ENCODE measurements around the gene AMBP.

The AMBP gene

DNA sequence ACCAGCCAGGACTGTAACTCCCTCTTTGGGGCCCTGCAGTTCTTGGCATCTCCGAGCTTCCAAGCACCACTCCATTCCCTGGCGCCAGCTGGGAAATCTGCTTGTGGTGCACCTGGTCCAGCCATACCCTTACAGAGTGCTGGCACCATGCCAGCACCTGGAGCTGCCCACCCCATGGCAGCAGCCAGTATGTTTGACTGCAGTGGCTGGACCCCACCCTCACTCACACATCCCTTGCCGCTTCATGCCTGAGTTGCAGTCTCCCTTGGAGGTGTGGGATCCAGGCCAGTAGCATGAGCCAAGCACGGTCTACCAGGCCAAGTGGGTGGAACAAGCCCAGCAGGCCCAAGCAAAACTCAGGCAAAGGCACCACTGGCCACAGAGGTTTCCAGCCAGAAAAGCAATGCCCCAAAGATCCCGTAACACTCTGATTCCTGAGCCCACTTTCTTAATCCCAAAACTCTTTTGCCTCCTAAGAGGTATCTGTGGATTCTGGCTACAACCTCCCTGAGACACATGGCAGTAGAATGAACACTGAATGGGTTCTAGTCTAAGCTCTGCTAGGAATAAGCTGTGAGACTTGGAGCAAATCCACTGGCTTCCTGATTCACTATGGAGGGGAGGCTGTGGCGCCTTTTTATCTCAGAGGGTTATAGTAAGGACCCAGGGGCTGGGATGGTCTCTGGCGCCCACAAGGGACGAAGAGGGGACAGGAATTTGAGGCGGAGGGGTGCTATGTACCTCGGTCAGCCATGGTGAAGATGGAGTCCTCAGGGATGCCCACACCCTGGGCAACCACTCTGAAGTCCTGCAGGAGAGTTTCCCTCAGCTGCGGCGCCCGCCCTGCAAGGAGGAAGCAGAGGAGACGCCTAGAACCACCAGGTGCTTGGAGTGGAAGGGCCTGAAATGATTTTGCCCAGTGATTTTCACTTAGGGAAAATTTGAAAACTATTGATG, 5.6 kb downstream of the AMBP start:
- Mint-ChIP-seq H3K9me3 (no peaks in the 10 kb centered on the region), H3K36me3 (no peaks in the 10 kb centered on the region), H3K4me1 (no peaks in the 10 kb centered on the region), H3K27ac (no peak overlapping the region), H3K4me3 (no peak overlapping the region), H3K27me3 (no peaks in the 10 kb centered on the region)

DNA sequence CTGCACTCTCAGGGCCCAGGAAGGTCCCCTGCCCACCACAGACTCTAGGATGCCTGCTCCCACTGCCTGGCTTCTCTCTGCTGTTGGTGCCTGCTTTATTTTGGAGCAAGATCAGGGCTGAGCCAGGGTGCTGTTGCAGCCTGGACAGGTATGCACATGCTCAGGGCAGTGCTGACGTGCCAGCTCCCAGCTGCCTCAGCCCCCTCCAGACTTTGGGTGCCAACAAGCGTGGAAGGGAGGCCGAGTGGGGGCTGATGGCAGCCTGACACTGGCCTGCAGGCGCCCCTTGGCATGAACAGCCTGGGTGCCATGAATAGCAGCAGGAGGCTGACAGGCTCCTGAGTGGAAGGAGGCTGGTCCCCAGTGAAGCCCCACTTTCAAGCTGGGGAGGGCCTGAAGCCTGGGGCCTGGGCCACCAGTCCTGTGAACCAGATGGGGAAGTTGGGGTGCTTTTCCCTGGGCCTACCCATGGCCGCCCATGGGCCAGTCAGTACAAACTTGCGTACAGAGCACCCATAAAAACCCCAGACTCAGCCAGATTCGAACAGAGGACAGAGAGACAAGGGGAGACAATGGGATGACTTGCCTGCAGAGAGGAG, 6.8 kb downstream of the AMBP start:
- no peaks in the 10 kb centered on the region for H3K27me3 Mint-ChIP-seq
- H3K9me3 Mint-ChIP-seq: no peaks in the 10 kb centered on the region
- no peaks in the 10 kb centered on the region for H3K4me1 Mint-ChIP-seq
- H3K36me3 Mint-ChIP-seq: no peaks in the 10 kb centered on the region
- no peak overlapping the region for H3K27ac Mint-ChIP-seq
- H3K4me3 Mint-ChIP-seq: no peak overlapping the region

DNA sequence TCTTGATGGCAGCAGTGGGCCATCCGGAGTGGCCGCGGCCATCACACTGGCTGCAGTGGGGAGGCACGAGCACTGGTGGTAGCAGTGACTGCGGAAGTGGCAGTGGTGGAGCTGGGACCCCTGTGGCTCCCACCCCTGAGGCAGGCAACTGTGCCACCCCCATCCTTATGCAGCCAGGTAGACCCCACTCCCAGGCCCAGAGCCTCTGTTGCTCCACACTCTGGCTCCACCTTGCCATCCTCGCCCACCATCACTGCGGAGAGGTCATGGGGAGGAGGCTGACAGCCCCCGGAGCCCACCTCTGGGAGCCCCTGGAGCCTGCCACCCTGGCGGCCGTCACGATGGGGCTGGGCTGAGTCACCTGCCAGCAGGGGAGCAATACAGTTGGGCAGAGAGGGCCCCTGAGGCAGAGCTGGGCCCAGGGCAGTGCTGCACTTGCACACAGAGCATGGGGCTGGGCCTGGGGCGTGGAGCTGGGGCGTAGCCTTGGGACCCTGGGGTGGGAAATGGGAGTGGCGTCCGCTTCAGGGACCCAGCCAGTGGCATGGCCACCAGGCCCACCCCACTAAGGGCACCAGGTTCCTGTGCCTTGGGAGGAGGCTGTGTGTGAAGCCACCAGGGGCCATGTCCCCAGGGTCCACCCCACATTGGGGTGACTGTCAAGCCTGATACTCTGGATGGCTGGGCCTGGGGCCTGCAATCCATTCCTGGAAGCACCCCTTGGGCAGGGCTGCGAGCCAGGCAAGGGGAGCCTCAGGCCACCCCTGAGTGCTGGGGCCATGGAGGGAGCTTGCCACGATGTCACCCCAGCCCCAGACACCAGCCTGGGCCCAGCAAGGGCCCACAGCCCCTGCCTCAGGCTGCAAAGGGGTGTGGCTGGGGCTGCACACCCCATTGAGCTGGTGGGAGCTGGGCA, 7.7 kb downstream of the AMBP start:
- H3K4me1 Mint-ChIP-seq: no peaks in the 10 kb centered on the region
- H3K36me3 Mint-ChIP-seq: no peaks in the 10 kb centered on the region
- no peak overlapping the region for H3K27ac Mint-ChIP-seq
- no peaks in the 10 kb centered on the region for H3K27me3 Mint-ChIP-seq
- H3K9me3 Mint-ChIP-seq: no peaks in the 10 kb centered on the region
- H3K4me3 Mint-ChIP-seq: no peak overlapping the region

DNA sequence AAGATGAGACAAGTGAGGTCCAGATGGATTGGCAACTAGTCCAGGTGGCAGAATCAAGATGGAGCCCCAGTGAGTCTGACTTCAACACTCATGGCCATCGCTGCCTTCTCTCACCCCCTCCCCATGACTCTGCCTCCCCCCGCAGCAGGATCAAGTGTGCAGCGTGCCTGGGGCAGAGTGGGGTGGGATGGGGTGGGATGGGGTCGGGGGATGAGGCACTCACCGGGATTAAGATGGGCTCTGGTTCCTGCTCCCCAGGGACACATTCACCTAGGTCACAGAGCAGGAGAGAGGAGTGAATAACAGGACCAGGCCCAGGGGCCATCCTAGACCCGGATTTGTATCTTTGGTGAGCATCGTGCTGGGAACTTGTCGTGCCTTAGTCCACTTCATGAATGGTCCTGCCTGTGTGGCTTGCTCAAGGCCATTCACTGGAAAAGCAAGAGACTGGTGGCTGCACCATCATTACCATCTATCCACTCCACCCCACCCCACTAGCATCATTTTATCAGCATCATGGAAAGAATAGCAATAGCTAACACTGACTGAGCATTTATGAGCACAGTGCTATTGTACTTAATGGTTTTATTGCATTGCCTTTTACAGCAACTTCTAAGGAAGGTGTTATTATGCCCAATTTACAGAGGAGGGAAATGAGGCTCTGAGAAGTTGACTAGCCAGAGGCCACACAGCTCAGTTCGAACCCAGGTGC, 8.5 kb downstream of the AMBP start:
- Mint-ChIP-seq H3K27me3 (no peaks in the 10 kb centered on the region), H3K4me1 (no peaks in the 10 kb centered on the region), H3K36me3 (no peaks in the 10 kb centered on the region), H3K4me3 (no peak overlapping the region), H3K27ac (no peak overlapping the region), H3K9me3 (no peaks in the 10 kb centered on the region)

GRCh38 chr9:114065304-114065703, 12.8 kb downstream of the AMBP start:
- no peaks in the 10 kb centered on the region for H3K9me3 Mint-ChIP-seq
- no peaks in the 10 kb centered on the region for H3K4me1 Mint-ChIP-seq
- no peak overlapping the region for H3K27ac Mint-ChIP-seq
- H3K27me3 Mint-ChIP-seq: peaks cover 4% of the 10 kb centered on the region
- no peak overlapping the region for H3K4me3 Mint-ChIP-seq
- H3K36me3 Mint-ChIP-seq: no peaks in the 10 kb centered on the region

GRCh38 chr9:114061830-114062474, 16.1 kb downstream of the AMBP start:
- no peaks in the 10 kb centered on the region for H3K4me1 Mint-ChIP-seq
- no peaks in the 10 kb centered on the region for H3K9me3 Mint-ChIP-seq
- no peak overlapping the region for H3K27ac Mint-ChIP-seq
- H3K4me3 Mint-ChIP-seq: no peak overlapping the region
- H3K36me3 Mint-ChIP-seq: no peaks in the 10 kb centered on the region
- H3K27me3 Mint-ChIP-seq: peaks cover 4% of the 10 kb centered on the region

- Mint-ChIP-seq H3K4me3 (no peak overlapping the region), H3K36me3 (no peaks in the 10 kb centered on the region), H3K9me3 (no peaks in the 10 kb centered on the region), H3K27ac (no peak overlapping the region), H3K4me1 (no peaks in the 10 kb centered on the region), H3K27me3 (peaks cover 4% of the 10 kb centered on the region)
Measured at GRCh38 chr9:114061292-114061691, 16.8 kb downstream of the AMBP start.

GRCh38 chr9:114060711-114061110, 17.4 kb downstream of the AMBP start:
- Mint-ChIP-seq H3K27ac (no peak overlapping the region), H3K4me3 (no peak overlapping the region), H3K4me1 (no peaks in the 10 kb centered on the region), H3K36me3 (no peaks in the 10 kb centered on the region), H3K9me3 (no peaks in the 10 kb centered on the region), H3K27me3 (peaks cover 4% of the 10 kb centered on the region)

GRCh38 chr9:114060070-114060469, 18.0 kb downstream of the AMBP start:
- Mint-ChIP-seq H3K9me3 (no peaks in the 10 kb centered on the region), H3K4me3 (no peak overlapping the region), H3K27ac (no peak overlapping the region), H3K36me3 (no peaks in the 10 kb centered on the region), H3K4me1 (no peaks in the 10 kb centered on the region), H3K27me3 (peaks cover 4% of the 10 kb centered on the region)

- Mint-ChIP-seq H3K9me3 (no peaks in the 10 kb centered on the region), H3K27me3 (peaks cover 4% of the 10 kb centered on the region), H3K4me1 (no peaks in the 10 kb centered on the region), H3K4me3 (no peak overlapping the region), H3K36me3 (no peaks in the 10 kb centered on the region), H3K27ac (no peak overlapping the region)
Measured at GRCh38 chr9:114059047-114059803, 18.9 kb downstream of the AMBP start.

GRCh38 chr9:114058688-114059046, 19.4 kb downstream of the AMBP start:
- Mint-ChIP-seq H3K36me3 (no peaks in the 10 kb centered on the region), H3K4me3 (no peak overlapping the region), H3K4me1 (no peaks in the 10 kb centered on the region), H3K9me3 (no peaks in the 10 kb centered on the region), H3K27me3 (peaks cover 4% of the 10 kb centered on the region), H3K27ac (no peak overlapping the region)

GRCh38 chr9:114057161-114057885, 20.8 kb downstream of the AMBP start:
- Mint-ChIP-seq H3K9me3 (no peaks in the 10 kb centered on the region), H3K27me3 (peaks cover 3% of the 10 kb centered on the region), H3K4me3 (no peak overlapping the region), H3K4me1 (no peaks in the 10 kb centered on the region), H3K27ac (no peak overlapping the region), H3K36me3 (no peaks in the 10 kb centered on the region)

DNA sequence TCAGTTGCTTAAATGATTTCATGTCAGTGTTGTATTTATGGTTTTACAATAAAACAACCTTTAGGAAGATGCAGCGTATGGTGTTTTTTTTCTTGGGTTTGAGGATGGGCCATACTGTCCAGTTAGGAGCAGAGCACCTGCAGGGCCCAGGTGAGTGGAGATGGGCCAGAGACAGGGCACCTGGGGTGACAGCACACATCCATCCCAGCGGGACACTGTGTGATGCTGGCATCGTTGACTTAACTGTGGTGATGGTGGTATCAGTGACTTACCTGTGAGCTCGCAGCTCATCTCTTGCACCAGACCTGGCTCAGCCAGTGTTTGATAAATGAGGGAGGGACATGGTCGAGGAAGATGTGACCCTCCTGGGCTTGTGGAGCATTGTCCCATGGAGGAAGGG, 21.6 kb downstream of the AMBP start:
- Mint-ChIP-seq H3K4me1 (no peaks in the 10 kb centered on the region), H3K36me3 (no peaks in the 10 kb centered on the region), H3K27ac (no peak overlapping the region), H3K4me3 (no peak overlapping the region), H3K27me3 (no peaks in the 10 kb centered on the region), H3K9me3 (no peaks in the 10 kb centered on the region)

DNA sequence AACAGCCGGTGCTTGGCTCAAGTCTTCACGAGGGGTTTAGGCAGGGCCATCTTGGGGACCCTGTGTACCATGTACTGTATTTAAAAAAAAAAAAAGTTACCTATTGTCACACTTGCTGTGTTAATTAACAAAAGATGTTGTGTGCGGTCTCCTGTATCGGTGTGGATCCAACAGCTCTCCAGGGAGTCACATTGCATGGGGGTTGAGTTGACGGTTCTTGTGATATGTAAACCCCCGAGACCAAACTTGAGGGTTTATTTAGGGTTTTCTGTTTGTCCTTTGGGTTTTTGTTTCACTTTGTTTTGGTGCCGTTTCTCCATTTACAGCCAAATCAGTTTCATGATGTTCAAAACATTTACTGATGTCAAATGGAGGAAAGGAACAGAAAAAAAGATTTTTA, 22.2 kb downstream of the AMBP start:
- no peaks in the 10 kb centered on the region for H3K4me1 Mint-ChIP-seq
- H3K27me3 Mint-ChIP-seq: no peaks in the 10 kb centered on the region
- no peaks in the 10 kb centered on the region for H3K36me3 Mint-ChIP-seq
- no peak overlapping the region for H3K4me3 Mint-ChIP-seq
- H3K9me3 Mint-ChIP-seq: no peaks in the 10 kb centered on the region
- no peak overlapping the region for H3K27ac Mint-ChIP-seq
